Measurements from ENCODE around the gene XK. TPM values are rescaled to one million over a fixed set of nuclear protein-coding genes. Genes with fewer than 3 reads are reported as not detected.

Gene XK
- polyA plus RNA-seq, 3 donors, result 0.05 TPM; not detected in 2

- peak overlapping the region in 1 of 3 experiments; percentile 38 for H3K4me3 ChIP-seq (replicated peaks in 1 of 3; ENCODE audit: low read depth in 2 of 3, low read length in 3 of 3)
- H3K9me3 ChIP-seq (replicated peaks in 1 of 2; ENCODE audit: control insufficient read depth in 1 of 2, insufficient read depth in 1 of 2, low read length in 2 of 2), result no peaks in the 10 kb centered on the region
- Mint-ChIP-seq H3K27ac (no peak overlapping the region), H3K4me1 (peaks cover 21% of the 10 kb centered on the region), H3K9me3 (peaks cover 0 to 3% (median 2%) of the 10 kb centered on the region in 7 donors), H3K27me3 (ENCODE audit: low read depth in 3 of 3) (peaks cover 0 to 2% (median 0%) of the 10 kb centered on the region in 3 donors), H3K4me3 (no peak overlapping the region), H3K36me3 (no peaks in the 10 kb centered on the region)
- DNase-seq, result peak; percentile 72 to 86 (median 78)
- TF ChIP-seq, protein P1, sequence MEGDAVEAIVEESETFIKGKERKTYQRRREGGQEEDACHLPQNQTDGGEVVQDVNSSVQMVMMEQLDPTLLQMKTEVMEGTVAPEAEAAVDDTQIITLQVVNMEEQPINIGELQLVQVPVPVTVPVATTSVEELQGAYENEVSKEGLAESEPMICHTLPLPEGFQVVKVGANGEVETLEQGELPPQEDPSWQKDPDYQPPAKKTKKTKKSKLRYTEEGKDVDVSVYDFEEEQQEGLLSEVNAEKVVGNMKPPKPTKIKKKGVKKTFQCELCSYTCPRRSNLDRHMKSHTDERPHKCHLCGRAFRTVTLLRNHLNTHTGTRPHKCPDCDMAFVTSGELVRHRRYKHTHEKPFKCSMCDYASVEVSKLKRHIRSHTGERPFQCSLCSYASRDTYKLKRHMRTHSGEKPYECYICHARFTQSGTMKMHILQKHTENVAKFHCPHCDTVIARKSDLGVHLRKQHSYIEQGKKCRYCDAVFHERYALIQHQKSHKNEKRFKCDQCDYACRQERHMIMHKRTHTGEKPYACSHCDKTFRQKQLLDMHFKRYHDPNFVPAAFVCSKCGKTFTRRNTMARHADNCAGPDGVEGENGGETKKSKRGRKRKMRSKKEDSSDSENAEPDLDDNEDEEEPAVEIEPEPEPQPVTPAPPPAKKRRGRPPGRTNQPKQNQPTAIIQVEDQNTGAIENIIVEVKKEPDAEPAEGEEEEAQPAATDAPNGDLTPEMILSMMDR (IDR thresholded peaks at IDR 0.05), result no peak
- H2AFZ ChIP-seq (ENCODE audit: insufficient read depth, low read depth, low read length, poor library complexity, severe bottlenecking), result no peak overlapping the region
- no peaks in the 10 kb centered on the region for H3K36me3 ChIP-seq (replicated peaks in 1 of 2; ENCODE audit: control insufficient read depth in 1 of 2, insufficient read depth in 2 of 2, low read length in 2 of 2)
- peak overlapping the region; percentile 36 for H3K4me2 ChIP-seq (replicated peaks; ENCODE audit: extremely low read depth, low read length, poor library complexity, severe bottlenecking)
- intact Hi-C loops (cut with micrococcal nuclease), result no loop called here
- H4K20me1 ChIP-seq (ENCODE audit: insufficient read depth, low read length), result no peaks in the 10 kb centered on the region
- H3K9ac ChIP-seq (ENCODE audit: insufficient read depth, low read length, poor library complexity, severe bottlenecking), result no peak overlapping the region
- H3K27me3 ChIP-seq (ENCODE audit: control insufficient read depth in 2 of 2, insufficient read depth in 2 of 2, low read length in 2 of 2), result no peaks in the 10 kb centered on the region
- H3K79me2 ChIP-seq (ENCODE audit: insufficient read depth, low read length), result peaks cover 3% of the 10 kb centered on the region
- H3K27ac ChIP-seq (ENCODE audit: low read depth in 1 of 2, low read length in 2 of 2), result peak overlapping the region; percentile 78 to 82
- peaks cover 63 to 75% of the 10 kb centered on the region in 2 donors for H3K4me1 ChIP-seq (ENCODE audit: control insufficient read depth in 1 of 2, insufficient read depth in 2 of 2, low read length in 2 of 2)
Observed at GRCh38 chrX:37755025-37755424, 69.4 kb downstream of the XK start.

GRCh38 chrX:37757082-37757481 lies 71.5 kb downstream of the XK start:
- Histone ChIP-seq H3K79me2 (ENCODE audit: insufficient read depth, low read length) (peaks cover 3% of the 10 kb centered on the region), H3K4me3 (replicated peaks in 1 of 3; ENCODE audit: low read depth in 2 of 3, low read length in 3 of 3) (no peak overlapping the region), H3K27me3 (ENCODE audit: control insufficient read depth in 2 of 2, insufficient read depth in 2 of 2, low read length in 2 of 2) (no peaks in the 10 kb centered on the region), H4K20me1 (ENCODE audit: insufficient read depth, low read length) (no peaks in the 10 kb centered on the region), H3K9ac (ENCODE audit: insufficient read depth, low read length, poor library complexity, severe bottlenecking) (no peak overlapping the region), H3K27ac (ENCODE audit: low read depth in 1 of 2, low read length in 2 of 2) (no peak overlapping the region), H3K9me3 (replicated peaks in 1 of 2; ENCODE audit: control insufficient read depth in 1 of 2, insufficient read depth in 1 of 2, low read length in 2 of 2) (no peaks in the 10 kb centered on the region), H2AFZ (ENCODE audit: insufficient read depth, low read depth, low read length, poor library complexity, severe bottlenecking) (no peak overlapping the region), H3K4me2 (replicated peaks; ENCODE audit: extremely low read depth, low read length, poor library complexity, severe bottlenecking) (no peak overlapping the region), H3K36me3 (replicated peaks in 1 of 2; ENCODE audit: control insufficient read depth in 1 of 2, insufficient read depth in 2 of 2, low read length in 2 of 2) (no peaks in the 10 kb centered on the region), H3K4me1 (ENCODE audit: control insufficient read depth in 1 of 2, insufficient read depth in 2 of 2, low read length in 2 of 2) (peaks cover 72 to 88% of the 10 kb centered on the region in 2 donors)
- intact Hi-C loops (cut with micrococcal nuclease), result no loop called here
- peaks cover 0 to 3% (median 2%) of the 10 kb centered on the region in 7 donors for H3K9me3 Mint-ChIP-seq
- peaks cover 28% of the 10 kb centered on the region for H3K4me1 Mint-ChIP-seq
- DNase-seq, result peak in 1 of 3 donors; percentile 27
- TF ChIP-seq, protein P1 (IDR thresholded peaks at IDR 0.05), result no peak
- H3K27ac Mint-ChIP-seq, result peak overlapping the region in 2 of 7 donors; percentile 5 to 36
- H3K36me3 Mint-ChIP-seq, result no peaks in the 10 kb centered on the region
- no peak overlapping the region for H3K4me3 Mint-ChIP-seq
- peaks cover 0 to 2% (median 0%) of the 10 kb centered on the region in 3 donors for H3K27me3 Mint-ChIP-seq (ENCODE audit: low read depth in 3 of 3)
